Right lobe of liver (tissue), 6 donors: ENCODE results near the gene PIK3IP1. TPM values are rescaled to one million over a fixed set of nuclear protein-coding genes. Genes with fewer than 3 reads are reported as not detected.
A peak's percentile ranks its signal among the peaks of the same experiment; 100 is the strongest.

ENCODE experiments used
- ATAC-seq, 4 donors: fragments of 200-7000 bp; cut with Tn5 transposase; one replicate each; pipeline ENCODE4 v1.9.1; 2020; ENCODE audit warnings: mild to moderate bottlenecking in 4 of 4, moderate library complexity in 4 of 4
- DNase-seq, 3 donors: peaks; one replicate each; pipeline ENCODE4 v3.0.0-alpha.2; 2020
- H3K27ac ChIP-seq, 3 donors: fragments of 200-600 bp; one replicate each; pipeline ENCODE4 v1.8.0; 2022
- H3K27me3 ChIP-seq, 2 donors: fragments of 200-600 bp; one replicate each; pipeline ENCODE4 v1.8.0; 2022
- H3K36me3 ChIP-seq, 4 donors: fragments of 200-600 bp; sonication (generic) in 1 of 4; one replicate each; pipeline versions ENCODE4 v1.5.1 to v1.8.0; 2017 to 2022; ENCODE audit warnings: control low read depth in 1 of 4
- H3K4me1 ChIP-seq, 4 donors: fragments of 200-600 bp; sonication (generic) in 1 of 4; one replicate each; pipeline versions ENCODE4 v1.5.1 to v1.8.0; 2017 to 2022; ENCODE audit warnings: control low read depth in 1 of 4
- H3K4me3 ChIP-seq, 3 donors: fragments of 200-600 bp; one replicate each; pipeline ENCODE4 v1.8.0; 2022
- H3K9me3 ChIP-seq, 4 donors: fragments of 200-600 bp; sonication (generic) in 1 of 4; one replicate each; pipeline versions ENCODE4 v1.5.1 to v1.8.0; 2017 to 2022; ENCODE audit warnings: control low read depth in 1 of 4
- POLR2A ChIP-seq: fragments of 450-650 bp; IDR thresholded peaks from one replicate; pipeline ENCODE4 v1.6.1; 2017; ENCODE audit warnings: antibody characterized with exemption, mild to moderate bottlenecking
- WGBS: methylation state at CpG from one replicate; pipeline ENCODE4 v1.1.6; 2018; ENCODE audit warnings: low coverage, low lambda C conversion rate; ENCODE audit not compliant: insufficient coverage; ENCODE audit errors: missing lambda C conversion rate; 5-methylcytosine and 5-hydroxymethylcytosine counted together
- intact Hi-C, 2 donors: fragments of 100-400 bp; cut with DNase I; formaldehyde crosslinking; loops; one replicate each; pipeline versions ENCODE4 v1.11.2 to v1.14.1; 2022
- total RNA-seq, 6 experiments: library from RNA; depleted of rRNA in 2 of 6; stranded (reverse); fragments of >200 nt in 2 of 6; fragmentation: NEBNext Ultra II Directional in 3 of 6; extraction: Animal tissue kit (Norgen Biotek cat#: 25700) in 3 of 6; gene quantifications; one replicate each; pipeline versions ENCODE4 v1.1.0 to v1.2.4, GENCODE V29; 2016 to 2023
- TF ChIP-seq, protein P1 (sequence below), 4 donors: fragments of 200-600 bp in 3 of 4; fragments of 450-650 bp in 1 of 4; IDR thresholded peaks; one replicate each; pipeline versions ENCODE4 v1.5.1 to v1.8.0; 2016 to 2022; ENCODE audit warnings: antibody characterized with exemption in 4 of 4, mild to moderate bottlenecking in 2 of 4
- donor health status: DM: no; HTN: yes; CAD: no.
- donor health status: DM: no; HTN: no; CAD: no.
- donor health status: DM: no; HTN: no; CAD: no.
- donor health status: DM: no; HTN: yes; CAD: no.
- donor health status: DM: no; HTN: yes; CAD: no.

Gene PIK3IP1
- total RNA-seq, 6 experiments from 2014 or later = 1.3 to 6.6 (median 5.6) TPM

GRCh38 chr22:31287818-31288495, 4.3 kb downstream of the PIK3IP1 start:
- Histone ChIP-seq H3K27ac (peak overlapping the region in 2 of 3 donors; percentile 2 to 45), H3K36me3 (peaks cover 0 to 8% (median 0%) of the 10 kb centered on the region in 4 donors), H3K4me3 (no peak overlapping the region), H3K9me3 (no peaks in the 10 kb centered on the region), H3K4me1 (peaks cover 0 to 12% (median 4%) of the 10 kb centered on the region in 4 donors), H3K27me3 (no peaks in the 10 kb centered on the region)
- WGBS = 80% methylated on average over 3 of the region's 6 CpGs
- no peak for TF ChIP-seq POLR2A
- TF ChIP-seq, protein P1, sequence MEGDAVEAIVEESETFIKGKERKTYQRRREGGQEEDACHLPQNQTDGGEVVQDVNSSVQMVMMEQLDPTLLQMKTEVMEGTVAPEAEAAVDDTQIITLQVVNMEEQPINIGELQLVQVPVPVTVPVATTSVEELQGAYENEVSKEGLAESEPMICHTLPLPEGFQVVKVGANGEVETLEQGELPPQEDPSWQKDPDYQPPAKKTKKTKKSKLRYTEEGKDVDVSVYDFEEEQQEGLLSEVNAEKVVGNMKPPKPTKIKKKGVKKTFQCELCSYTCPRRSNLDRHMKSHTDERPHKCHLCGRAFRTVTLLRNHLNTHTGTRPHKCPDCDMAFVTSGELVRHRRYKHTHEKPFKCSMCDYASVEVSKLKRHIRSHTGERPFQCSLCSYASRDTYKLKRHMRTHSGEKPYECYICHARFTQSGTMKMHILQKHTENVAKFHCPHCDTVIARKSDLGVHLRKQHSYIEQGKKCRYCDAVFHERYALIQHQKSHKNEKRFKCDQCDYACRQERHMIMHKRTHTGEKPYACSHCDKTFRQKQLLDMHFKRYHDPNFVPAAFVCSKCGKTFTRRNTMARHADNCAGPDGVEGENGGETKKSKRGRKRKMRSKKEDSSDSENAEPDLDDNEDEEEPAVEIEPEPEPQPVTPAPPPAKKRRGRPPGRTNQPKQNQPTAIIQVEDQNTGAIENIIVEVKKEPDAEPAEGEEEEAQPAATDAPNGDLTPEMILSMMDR (IDR thresholded peaks at IDR 0.05) = no peak
- intact Hi-C loops = no loop called here
- ATAC-seq = no peak
- peak in 1 of 3 donors; percentile 35 for DNase-seq

- H3K4me3 ChIP-seq = no peak overlapping the region
- H3K27ac ChIP-seq = peak overlapping the region in 2 of 3 donors; percentile 44 to 48
- no peaks in the 10 kb centered on the region for H3K27me3 ChIP-seq
- DNase-seq (peak in 1 of 3 donors; percentile 40), ATAC-seq (peak in 2 of 4 donors; percentile 2 to 40)
- H3K4me1 ChIP-seq = peaks cover 0 to 6% (median under 1%) of the 10 kb centered on the region in 4 donors
- WGBS = 42% methylated on average over 5 of the region's 8 CpGs
- TF ChIP-seq, protein P1 (IDR thresholded peaks at IDR 0.05) = no peak
- TF ChIP-seq POLR2A = peak; percentile 41
- H3K9me3 ChIP-seq = no peaks in the 10 kb centered on the region
- intact Hi-C loops = no loop called here
- peaks cover 0 to 10% (median 0%) of the 10 kb centered on the region in 4 donors for H3K36me3 ChIP-seq
Measured at GRCh38 chr22:31286360-31287255, 5.7 kb downstream of the PIK3IP1 start.

- 42% methylated on average over 3 of the region's 3 CpGs for WGBS
- Histone ChIP-seq H3K27ac (no peak overlapping the region), H3K27me3 (no peaks in the 10 kb centered on the region), H3K36me3 (peaks cover 0 to 10% (median 2%) of the 10 kb centered on the region in 4 donors), H3K4me1 (peaks cover 0 to 3% (median 0%) of the 10 kb centered on the region in 4 donors), H3K9me3 (no peaks in the 10 kb centered on the region), H3K4me3 (no peak overlapping the region)
- no peak for DNase-seq
- ATAC-seq = peak in 1 of 4 donors; percentile 5
- intact Hi-C loops = no loop called here
- TF ChIP-seq, protein P1 (IDR thresholded peaks at IDR 0.05) = no peak
- TF ChIP-seq POLR2A = no peak
Measured at GRCh38 chr22:31284281-31285155, 7.8 kb downstream of the PIK3IP1 start.
